Left ventricle myocardium inferior (tissue), 1 donor: ENCODE data around the gene CPM. TPM values are rescaled to one million over a fixed set of nuclear protein-coding genes. Genes with fewer than 3 reads are reported as not detected.

Experiments used
- DNase-seq: peaks from one replicate; pipeline ENCODE4 v3.0.0-alpha.2; 2020
- H3K27ac ChIP-seq: fragments of 200-600 bp; replicated peaks from 2 replicates; pipeline ENCODE4 v1.8.0; 2021
- H3K27me3 ChIP-seq: fragments of 200-600 bp; 2 replicates; pipeline ENCODE4 v1.8.0; 2021; ENCODE audit warnings: low read depth
- H3K36me3 ChIP-seq: fragments of 200-600 bp; 2 replicates; pipeline ENCODE4 v1.8.0; 2021
- H3K4me1 ChIP-seq: fragments of 200-600 bp; 2 replicates; pipeline ENCODE4 v1.8.0; 2021
- H3K4me3 ChIP-seq: fragments of 200-600 bp; 2 replicates; pipeline ENCODE4 v1.8.0; 2021; ENCODE audit warnings: mild to moderate bottlenecking, moderate library complexity
- H3K9me3 ChIP-seq: fragments of 200-600 bp; replicated peaks from 2 replicates; pipeline ENCODE4 v1.8.0; 2021
- CTCF ChIP-seq: fragments of 200-600 bp; IDR thresholded peaks from 2 replicates; pipeline ENCODE4 v1.8.0; 2021; ENCODE audit warnings: antibody characterized with exemption, mild to moderate bottlenecking, borderline replicate concordance
- intact Hi-C: fragments of 100-400 bp; cut with micrococcal nuclease; formaldehyde crosslinking; loops from one replicate; pipeline ENCODE4 v1.11.0; 2022
- total RNA-seq: library from RNA; stranded (reverse); fragmentation: NEBNext Ultra II Directional; extraction: Animal tissue kit (Norgen Biotek cat#: 25700); gene quantifications from one replicate; pipeline ENCODE4 v1.2.1, GENCODE V29; 2021
- donor health status: DM: no; HTN: yes; CAD: no; lungs with severe emphysema.

CPM gene
- total RNA-seq, 1 donor from 2014 or later: 6.3 TPM

- no peaks in the 10 kb centered on the region for H3K36me3 ChIP-seq
These were observed 44.4 kb upstream of the CPM start for GRCh38 chr12:68977335-68977734.

GRCh38 chr12:68976395-68976841, 43.4 kb upstream of the CPM start:
- intact Hi-C loops: no loop called here
- H3K36me3 ChIP-seq: no peaks in the 10 kb centered on the region
- H3K27ac ChIP-seq: no peak overlapping the region
- H3K27me3 ChIP-seq: no peaks in the 10 kb centered on the region
- no peak overlapping the region for H3K4me3 ChIP-seq
- H3K4me1 ChIP-seq: peaks cover 12% of the 10 kb centered on the region
- no peaks in the 10 kb centered on the region for H3K9me3 ChIP-seq
- no peak for TF ChIP-seq CTCF
- no peak for DNase-seq

More at GRCh38 chr12:68977335-68977734, 44.4 kb upstream of the CPM start:
- Histone ChIP-seq H3K9me3 (peaks cover 1% of the 10 kb centered on the region), H3K27ac (no peak overlapping the region), H3K27me3 (no peaks in the 10 kb centered on the region), H3K4me1 (peaks cover 12% of the 10 kb centered on the region), H3K4me3 (no peak overlapping the region)
- no peak for TF ChIP-seq CTCF
- intact Hi-C loops: no loop called here
- no peak for DNase-seq

GRCh38 chr12:68975811-68976210, 42.8 kb upstream of the CPM start:
- intact Hi-C loops: no loop called here
- Histone ChIP-seq H3K27ac (no peak overlapping the region), H3K27me3 (no peaks in the 10 kb centered on the region), H3K4me1 (peaks cover 12% of the 10 kb centered on the region), H3K9me3 (no peaks in the 10 kb centered on the region), H3K36me3 (no peaks in the 10 kb centered on the region), H3K4me3 (no peak overlapping the region)
- DNase-seq: no peak
- TF ChIP-seq CTCF: no peak

GRCh38 chr12:68972595-68972994, 39.6 kb upstream of the CPM start:
- H3K36me3 ChIP-seq: no peaks in the 10 kb centered on the region
- TF ChIP-seq CTCF: no peak
- DNase-seq: no peak
- H3K4me3 ChIP-seq: no peak overlapping the region
- H3K4me1 ChIP-seq: peaks cover under 1% of the 10 kb centered on the region
- no peaks in the 10 kb centered on the region for H3K27me3 ChIP-seq
- H3K9me3 ChIP-seq: no peaks in the 10 kb centered on the region
- no peak overlapping the region for H3K27ac ChIP-seq
- intact Hi-C loops: no loop called here

GRCh38 chr12:68971404-68971803, 38.4 kb upstream of the CPM start:
- H3K9me3 ChIP-seq: no peaks in the 10 kb centered on the region
- TF ChIP-seq CTCF: no peak
- H3K36me3 ChIP-seq: no peaks in the 10 kb centered on the region
- no peaks in the 10 kb centered on the region for H3K4me1 ChIP-seq
- no peak for DNase-seq
- no peak overlapping the region for H3K4me3 ChIP-seq
- H3K27ac ChIP-seq: no peak overlapping the region
- intact Hi-C loops: no loop called here
- no peaks in the 10 kb centered on the region for H3K27me3 ChIP-seq

GRCh38 chr12:68970951-68971350, 38.0 kb upstream of the CPM start:
- DNase-seq: no peak
- intact Hi-C loops: no loop called here
- TF ChIP-seq CTCF: no peak
- no peaks in the 10 kb centered on the region for H3K36me3 ChIP-seq
- H3K27ac ChIP-seq: no peak overlapping the region
- no peak overlapping the region for H3K4me3 ChIP-seq
- no peaks in the 10 kb centered on the region for H3K4me1 ChIP-seq
- H3K9me3 ChIP-seq: no peaks in the 10 kb centered on the region
- no peaks in the 10 kb centered on the region for H3K27me3 ChIP-seq
